Motor neuron (in vitro differentiated cells): Measurements from ENCODE around the gene LYSMD4. TPM values are rescaled to one million over a fixed set of nuclear protein-coding genes. Genes with fewer than 3 reads are reported as not detected.

Experiments used
- ATAC-seq, 8 experiments: fragments of 200-7000 bp; cut with Tn5 transposase; replicated peaks in 6 of 8; 2 replicates each; pipeline ENCODE4 v1.8.0; 2021; ENCODE audit warnings: mild to moderate bottlenecking in 8 of 8, moderate library complexity in 8 of 8
- H3K27ac ChIP-seq, 2 donors: fragments of 250-450 bp; sonication (Bioruptor Pico); 2 replicates each; pipeline ENCODE4 v1.9.0; 2021; ENCODE audit warnings: antibody characterized with exemption in 2 of 2, mild to moderate bottlenecking in 2 of 2, moderate library complexity in 1 of 2
- H3K4me1 ChIP-seq, 2 donors: fragments of 250-450 bp; sonication (Bioruptor Pico); replicated peaks in 1 of 2; 2 replicates each; pipeline ENCODE4 v1.6.1; 2021; ENCODE audit warnings: antibody characterized with exemption in 2 of 2, mild to moderate bottlenecking in 2 of 2, moderate library complexity in 1 of 2
- H3K4me3 ChIP-seq, 5 donors: fragments of 250-450 bp; sonication (Bioruptor Pico); 2 replicates each; pipeline ENCODE4 v1.9.0; 2021; ENCODE audit warnings: antibody characterized with exemption in 5 of 5, mild to moderate bottlenecking in 5 of 5, moderate library complexity in 4 of 5
- WGBS, 10 experiments: fragments of 450-650 bp; shearing (Covaris generic); methylation state at CpG; one replicate each; pipeline ENCODE4 v1.0.0; 2022; 5-methylcytosine and 5-hydroxymethylcytosine counted together
- in situ Hi-C, 9 experiments: fragments of 400-800 bp; cut with MboI; loops; one replicate each; pipeline ENCODE4 v1.15.0; 2021; ENCODE audit warnings: low sequenced_read_pairs in 9 of 9, low pct_unique_long_range_greater_than_20kb in 2 of 9; ENCODE audit not compliant: unreplicated experiment in 9 of 9
- total RNA-seq, 8 experiments: library from RNA; unstranded; fragments of 300-600 nt; gene quantifications; 2 replicates each; pipeline versions ENCODE4 v1.2.3 to v1.2.4, GENCODE V29; 2022

Gene LYSMD4
- total RNA-seq, 8 experiments from 2014 or later = 2.7 to 22.9 (median 12.6) TPM

DNA sequence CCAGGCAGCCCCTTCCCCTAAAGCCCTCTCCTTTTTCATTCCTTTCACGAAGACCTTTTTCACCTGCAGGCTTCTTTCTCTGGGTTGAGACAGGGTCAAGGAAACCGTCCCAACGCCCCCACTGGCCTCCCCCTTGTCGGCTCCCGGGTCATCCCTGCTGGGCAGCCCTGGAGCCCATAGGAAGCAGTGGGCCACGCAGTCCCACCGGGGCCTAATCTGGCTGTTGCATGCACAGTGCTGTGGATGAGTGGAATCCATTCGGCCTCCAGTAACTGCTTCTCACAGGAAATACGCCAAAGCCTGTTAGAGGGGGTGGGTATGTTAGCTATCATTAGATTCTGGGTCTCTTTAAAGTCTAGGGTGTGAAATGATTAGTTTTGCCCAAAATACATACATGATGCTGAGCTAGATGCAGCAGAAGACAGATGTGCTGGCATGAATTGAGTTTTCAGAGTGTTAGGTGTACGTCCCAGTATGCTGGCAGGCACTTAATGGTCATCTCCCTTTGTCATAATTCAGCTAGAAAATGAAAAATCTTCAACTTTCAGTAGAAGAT is 16.6 kb downstream of the LYSMD4 start:
- in situ Hi-C loops = loop anchor here in 4 of 9 experiments (25.0 kb wide), 3 partner anchors 304 to 604 kb away; partner anchors contain the start of gene SYNM (in 1 of the 4)
- Histone ChIP-seq H3K4me3 (no peak overlapping the region), H3K4me1 (no peaks in the 10 kb centered on the region), H3K27ac (no peak overlapping the region)
- ATAC-seq = no peak
- 72 to 100% (median 94%) methylated on average over 1 to 9 of the region's 10 CpGs; no CpG with 5 or more reads in 4 of the 10 experiments for whole genome bisulfite sequencing, 10 experiments

- in situ Hi-C loops = loop anchor here in 4 of 9 experiments (25.0 kb wide), 3 partner anchors 300 to 600 kb away; partner anchors contain the start of gene SYNM (in 1 of the 4)
- Histone ChIP-seq H3K4me3 (no peak overlapping the region), H3K27ac (no peak overlapping the region), H3K4me1 (no peaks in the 10 kb centered on the region)
- 60 to 92% (median 81%) methylated on average over 1 to 5 of the region's 18 CpGs; no CpG with 5 or more reads in 7 of the 10 experiments for WGBS, 10 experiments
- ATAC-seq = no peak
These were observed 20.8 kb downstream of the LYSMD4 start for GRCh38 chr15:99712415-99712814.

DNA sequence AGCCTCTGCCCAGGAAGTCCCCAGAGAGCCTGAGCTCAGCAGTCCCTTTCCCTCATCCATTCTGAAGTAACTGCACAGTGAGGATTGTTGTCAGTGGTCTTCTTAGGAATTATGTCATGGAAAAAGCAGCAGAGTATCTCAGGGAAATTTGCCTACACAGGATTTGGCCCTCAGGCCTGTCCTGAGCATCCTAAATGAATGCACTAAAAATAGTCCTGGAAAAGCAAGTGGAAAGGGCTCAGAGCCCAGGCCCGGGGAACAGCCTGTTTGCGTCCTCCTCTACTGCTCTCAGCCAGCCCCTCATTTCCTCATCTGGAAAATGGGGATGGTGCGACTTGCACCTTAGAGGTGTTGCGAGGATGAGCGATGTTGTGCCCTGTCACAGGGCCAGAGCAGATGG is 21.6 kb downstream of the LYSMD4 start:
- no peak overlapping the region for H3K27ac ChIP-seq
- in situ Hi-C loops = loop anchor here in 4 of 9 experiments (25.0 kb wide), 3 partner anchors 299 to 599 kb away; partner anchors contain the start of gene SYNM (in 1 of the 4)
- WGBS, 10 experiments = 74 to 100% (median 82%) methylated on average over 2 to 5 of the region's 5 CpGs; no CpG with 5 or more reads in 5 of the 10 experiments
- no peaks in the 10 kb centered on the region for H3K4me1 ChIP-seq
- no peak for ATAC-seq
- H3K4me3 ChIP-seq = no peak overlapping the region

DNA sequence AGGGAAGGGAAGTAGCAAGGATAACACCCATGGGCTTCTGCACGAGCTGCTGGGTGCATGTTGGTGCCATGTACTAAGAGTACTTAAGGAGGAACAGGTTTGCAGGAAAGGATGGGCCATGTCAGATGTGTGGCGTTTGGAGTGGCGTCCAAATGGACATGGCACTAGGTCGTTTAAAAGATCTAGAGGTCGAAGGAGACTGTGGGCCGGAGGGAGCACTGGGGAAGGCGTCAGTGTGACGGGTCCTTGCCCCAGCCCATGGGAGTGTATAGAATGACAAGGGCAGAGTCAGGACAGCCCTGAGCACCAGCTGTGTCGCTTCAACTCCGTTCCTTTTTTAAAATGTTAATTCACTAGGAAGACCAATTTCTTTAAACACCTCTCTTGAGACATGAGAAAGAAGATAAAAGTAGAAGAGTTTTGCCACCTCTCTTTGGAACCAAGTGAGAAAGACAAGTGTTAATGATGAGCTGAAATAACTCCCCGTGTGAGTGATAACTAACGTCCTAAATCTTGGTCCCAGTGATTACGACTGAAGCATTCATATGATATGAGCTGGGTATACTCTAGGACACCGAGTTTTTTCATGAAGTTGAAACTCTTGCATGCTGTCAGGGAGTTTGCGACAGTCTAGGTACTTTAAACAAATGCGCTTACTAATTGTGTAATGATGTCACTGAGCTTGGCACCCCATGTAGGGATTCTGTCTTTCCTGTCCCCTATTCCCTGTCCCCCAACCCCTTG is 23.8 kb downstream of the LYSMD4 start:
- 49 to 100% (median 83%) methylated on average over 2 to 8 of the region's 16 CpGs for WGBS, 10 experiments
- Histone ChIP-seq H3K4me3 (no peak overlapping the region), H3K27ac (no peak overlapping the region), H3K4me1 (no peaks in the 10 kb centered on the region)
- in situ Hi-C loops = loop anchor here in 4 of 9 experiments (25.0 kb wide), 3 partner anchors 297 to 597 kb away; partner anchors contain the start of gene SYNM (in 1 of the 4)
- no peak for ATAC-seq

GRCh38 chr15:99708563-99708962 is 24.7 kb downstream of the LYSMD4 start:
- ATAC-seq = peak in 3 of 8 experiments; percentile 82 to 93 (median 92)
- Histone ChIP-seq H3K4me1 (peaks cover 0 to 7% of the 10 kb centered on the region in 2 donors), H3K27ac (no peak overlapping the region), H3K4me3 (no peak overlapping the region)
- WGBS, 10 experiments = 0 to 100% (median 87%) methylated on average over 1 to 3 of the region's 7 CpGs; no CpG with 5 or more reads in 4 of the 10 experiments
- in situ Hi-C loops = loop anchor here in 4 of 9 experiments (25.0 kb wide), 3 partner anchors 296 to 596 kb away; partner anchors contain the start of gene SYNM (in 1 of the 4)

- Histone ChIP-seq H3K4me3 (no peak overlapping the region), H3K27ac (no peak overlapping the region), H3K4me1 (peaks cover 3 to 16% of the 10 kb centered on the region in 2 donors)
- 7 to 99% (median 79%) methylated on average over 4 to 10 of the region's 11 CpGs for WGBS, 10 experiments
- peak in 3 of 8 experiments; percentile 7 to 23 (median 12) for ATAC-seq
- in situ Hi-C loops = loop anchor here in 4 of 9 experiments (25.0 kb wide), 3 partner anchors 295 to 595 kb away; partner anchors contain the start of gene SYNM (in 1 of the 4)
These were observed 25.6 kb downstream of the LYSMD4 start for GRCh38 chr15:99707473-99708270.

DNA sequence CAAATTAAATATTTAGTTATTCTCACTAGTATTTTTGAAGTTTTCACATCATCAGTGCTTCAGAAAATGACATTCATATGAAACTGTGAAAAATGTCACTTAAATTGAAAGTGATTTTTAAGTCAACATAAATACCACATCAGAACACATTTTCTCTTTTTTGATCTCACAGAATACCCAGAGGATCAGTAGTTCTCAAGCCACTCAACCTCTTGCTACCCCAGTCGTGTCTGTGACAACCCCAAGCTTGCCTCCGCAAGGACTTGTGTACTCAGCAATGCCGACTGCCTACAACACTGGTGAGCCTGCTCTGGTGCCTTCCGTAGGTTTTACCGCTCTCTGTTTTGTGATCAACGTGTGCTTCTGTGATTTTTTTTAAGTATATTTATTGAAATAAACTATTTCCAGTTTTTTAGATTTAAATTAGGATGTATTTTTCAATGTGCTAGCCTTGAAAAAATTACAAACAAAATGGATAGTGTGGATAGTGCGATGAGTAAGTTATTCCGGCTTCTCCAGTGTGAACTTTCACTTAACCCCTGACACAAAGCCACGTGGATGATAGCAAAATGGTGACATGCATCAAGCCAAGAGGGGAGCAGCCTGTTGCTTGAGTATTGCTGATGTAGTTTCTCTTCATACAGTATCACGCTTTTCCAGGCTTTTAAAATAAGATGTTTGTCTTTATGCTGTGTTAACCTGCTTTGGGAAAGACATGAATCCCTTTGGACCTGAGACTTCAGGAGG is 26.5 kb downstream of the LYSMD4 start:
- Histone ChIP-seq H3K4me3 (no peak overlapping the region), H3K27ac (no peak overlapping the region), H3K4me1 (peaks cover 3 to 17% of the 10 kb centered on the region in 2 donors)
- no peak for ATAC-seq
- in situ Hi-C loops = loop anchor here in 4 of 9 experiments (25.0 kb wide), 3 partner anchors 294 to 594 kb away; partner anchors contain the start of gene SYNM (in 1 of the 4)
- WGBS, 10 experiments = 70 to 93% (median 89%) methylated on average over 2 to 10 of the region's 10 CpGs; no CpG with 5 or more reads in 1 of the 10 experiments

DNA sequence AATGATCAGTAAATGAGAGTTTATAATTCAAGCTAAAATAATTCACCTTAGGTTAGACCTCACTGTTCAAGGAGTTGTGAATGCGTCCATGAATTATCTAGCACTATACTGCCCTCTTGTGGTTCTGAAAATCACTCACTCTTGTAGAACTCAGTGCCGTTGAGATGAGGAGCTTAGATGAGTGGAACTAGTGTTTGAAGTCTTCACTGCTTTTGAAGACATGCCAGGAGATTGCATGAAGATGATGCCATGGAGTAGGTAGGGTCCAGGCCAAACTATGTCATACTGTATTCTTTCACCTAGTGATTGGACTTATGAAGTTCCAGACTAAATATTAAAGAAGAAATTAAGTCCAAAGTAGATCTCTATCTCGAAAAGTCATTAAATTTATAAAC is 28.8 kb downstream of the LYSMD4 start:
- in situ Hi-C loops = loop anchor here in 4 of 9 experiments (25.0 kb wide), 3 partner anchors 292 to 592 kb away; partner anchors contain the start of gene SYNM (in 1 of the 4)
- H3K4me1 ChIP-seq = peaks cover 3 to 17% of the 10 kb centered on the region in 2 donors
- no peak overlapping the region for H3K4me3 ChIP-seq
- ATAC-seq = peak; percentile 18 to 88 (median 85)
- no peak overlapping the region for H3K27ac ChIP-seq
- WGBS, 10 experiments = 0 to 50% (median 37%) methylated on average over 1 to 3 of the region's 3 CpGs; no CpG with 5 or more reads in 1 of the 10 experiments

GRCh38 chr15:99703603-99704443 is 29.4 kb downstream of the LYSMD4 start:
- Histone ChIP-seq H3K4me3 (no peak overlapping the region), H3K4me1 (peaks cover 3 to 17% of the 10 kb centered on the region in 2 donors), H3K27ac (peak overlapping the region in 1 of 2 donors; percentile 85)
- in situ Hi-C loops = loop anchor here in 4 of 9 experiments (25.0 kb wide), 3 partner anchors 292 to 592 kb away; partner anchors contain the start of gene SYNM (in 1 of the 4)
- 2 to 78% (median 32%) methylated on average over 3 to 7 of the region's 7 CpGs for WGBS, 10 experiments
- peak; percentile 48 to 87 (median 82) for ATAC-seq

- peak in 6 of 8 experiments; percentile 11 to 36 (median 16) for ATAC-seq
- 50 to 100% (median 68%) methylated on average over 1 to 4 of the region's 4 CpGs for WGBS, 10 experiments
- H3K4me3 ChIP-seq = no peak overlapping the region
- peak overlapping the region in 1 of 2 donors; percentile 85 for H3K27ac ChIP-seq
- peaks cover 3 to 17% of the 10 kb centered on the region in 2 donors for H3K4me1 ChIP-seq
- in situ Hi-C loops = loop anchor here in 4 of 9 experiments (25.0 kb wide), 3 partner anchors 291 to 591 kb away; partner anchors contain the start of gene SYNM (in 1 of the 4)
These were observed 30.2 kb downstream of the LYSMD4 start for GRCh38 chr15:99702895-99703602.
